ENCODE results near the gene NPPC.

Gene NPPC

DNA sequence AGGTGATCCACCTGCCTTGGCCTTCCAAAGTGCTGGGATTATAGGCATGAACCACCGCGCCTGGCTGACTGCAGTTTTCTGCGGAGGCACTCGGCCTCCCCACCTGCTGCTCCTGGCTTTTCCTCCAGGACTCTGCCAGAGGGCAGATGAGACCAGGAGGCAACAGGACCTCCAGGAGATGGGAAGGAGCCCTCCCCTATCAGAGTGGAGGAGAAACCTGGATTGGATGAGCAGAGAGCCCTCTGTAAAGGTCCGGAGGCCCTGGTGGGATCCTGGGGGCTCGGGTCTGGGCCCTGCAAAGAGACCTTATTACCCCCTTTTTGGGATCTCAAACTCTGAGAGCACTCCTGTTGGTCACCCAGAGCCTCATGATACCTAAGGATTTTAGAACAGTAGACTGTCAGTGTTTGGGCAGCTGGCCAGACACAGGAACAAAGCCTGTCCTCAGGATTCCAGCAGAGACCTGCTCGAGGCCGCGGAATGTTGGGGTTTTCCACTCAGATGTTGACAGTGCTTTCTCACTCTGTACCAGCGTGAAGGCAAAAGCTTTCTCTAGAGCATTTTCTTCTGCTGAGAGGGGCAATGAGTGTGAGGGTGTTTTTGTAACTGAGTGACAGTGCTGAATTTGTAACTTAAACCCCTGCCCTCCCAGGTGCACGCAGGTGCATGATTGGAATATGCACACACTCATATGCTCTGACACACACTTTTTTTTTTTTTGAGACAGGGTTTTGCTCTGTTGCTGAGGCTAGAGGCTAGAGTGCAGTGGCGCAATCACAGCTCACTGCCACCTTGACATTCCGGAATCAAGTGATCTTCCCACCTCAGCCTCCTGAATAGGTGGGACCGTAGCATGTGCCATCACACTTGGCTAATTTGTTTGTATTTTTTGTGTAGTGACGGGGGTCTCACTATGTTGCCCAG lies 48.4 kb downstream of the NPPC start:
- peak; percentile 37; the same call in 1 of the 3 replicates for ATAC-seq
- no peak for TF ChIP-seq ZC3H10 (CRISPR knock-in tag; IDR thresholded peaks at IDR 0.05)
- no peak for TF ChIP-seq BACH2 (CRISPR knock-in tag; IDR thresholded peaks at IDR 0.05; ENCODE audit: borderline replicate concordance)
- TF ChIP-seq OSR1 (CRISPR knock-in tag; IDR thresholded peaks at IDR 0.05) = no peak
- no peak for TF ChIP-seq PPARA (CRISPR knock-in tag; IDR thresholded peaks at IDR 0.05; ENCODE audit: borderline replicate concordance)
- TF ChIP-seq ESRRG (CRISPR knock-in tag; IDR thresholded peaks at IDR 0.05) = no peak
- TF ChIP-seq, protein P1, sequence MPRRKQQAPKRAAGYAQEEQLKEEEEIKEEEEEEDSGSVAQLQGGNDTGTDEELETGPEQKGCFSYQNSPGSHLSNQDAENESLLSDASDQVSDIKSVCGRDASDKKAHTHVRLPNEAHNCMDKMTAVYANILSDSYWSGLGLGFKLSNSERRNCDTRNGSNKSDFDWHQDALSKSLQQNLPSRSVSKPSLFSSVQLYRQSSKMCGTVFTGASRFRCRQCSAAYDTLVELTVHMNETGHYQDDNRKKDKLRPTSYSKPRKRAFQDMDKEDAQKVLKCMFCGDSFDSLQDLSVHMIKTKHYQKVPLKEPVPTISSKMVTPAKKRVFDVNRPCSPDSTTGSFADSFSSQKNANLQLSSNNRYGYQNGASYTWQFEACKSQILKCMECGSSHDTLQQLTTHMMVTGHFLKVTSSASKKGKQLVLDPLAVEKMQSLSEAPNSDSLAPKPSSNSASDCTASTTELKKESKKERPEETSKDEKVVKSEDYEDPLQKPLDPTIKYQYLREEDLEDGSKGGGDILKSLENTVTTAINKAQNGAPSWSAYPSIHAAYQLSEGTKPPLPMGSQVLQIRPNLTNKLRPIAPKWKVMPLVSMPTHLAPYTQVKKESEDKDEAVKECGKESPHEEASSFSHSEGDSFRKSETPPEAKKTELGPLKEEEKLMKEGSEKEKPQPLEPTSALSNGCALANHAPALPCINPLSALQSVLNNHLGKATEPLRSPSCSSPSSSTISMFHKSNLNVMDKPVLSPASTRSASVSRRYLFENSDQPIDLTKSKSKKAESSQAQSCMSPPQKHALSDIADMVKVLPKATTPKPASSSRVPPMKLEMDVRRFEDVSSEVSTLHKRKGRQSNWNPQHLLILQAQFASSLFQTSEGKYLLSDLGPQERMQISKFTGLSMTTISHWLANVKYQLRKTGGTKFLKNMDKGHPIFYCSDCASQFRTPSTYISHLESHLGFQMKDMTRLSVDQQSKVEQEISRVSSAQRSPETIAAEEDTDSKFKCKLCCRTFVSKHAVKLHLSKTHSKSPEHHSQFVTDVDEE (CRISPR knock-in tag; IDR thresholded peaks at IDR 0.05) = no peak
- TF ChIP-seq CSDC2 (CRISPR knock-in tag; IDR thresholded peaks at IDR 0.05) = no peak
- TF ChIP-seq ZFP30 (CRISPR knock-in tag; IDR thresholded peaks at IDR 0.05) = no peak
- no peak for TF ChIP-seq TCF4 (CRISPR knock-in tag; IDR thresholded peaks at IDR 0.05; ENCODE audit: borderline replicate concordance)
- no peak for TF ChIP-seq ZNF70 (CRISPR knock-in tag; IDR thresholded peaks at IDR 0.05)
- no peak for TF ChIP-seq ZNF565 (CRISPR knock-in tag; conservative IDR thresholded peaks at IDR 0.05; ENCODE audit: low read depth)
- TF ChIP-seq, protein P2, sequence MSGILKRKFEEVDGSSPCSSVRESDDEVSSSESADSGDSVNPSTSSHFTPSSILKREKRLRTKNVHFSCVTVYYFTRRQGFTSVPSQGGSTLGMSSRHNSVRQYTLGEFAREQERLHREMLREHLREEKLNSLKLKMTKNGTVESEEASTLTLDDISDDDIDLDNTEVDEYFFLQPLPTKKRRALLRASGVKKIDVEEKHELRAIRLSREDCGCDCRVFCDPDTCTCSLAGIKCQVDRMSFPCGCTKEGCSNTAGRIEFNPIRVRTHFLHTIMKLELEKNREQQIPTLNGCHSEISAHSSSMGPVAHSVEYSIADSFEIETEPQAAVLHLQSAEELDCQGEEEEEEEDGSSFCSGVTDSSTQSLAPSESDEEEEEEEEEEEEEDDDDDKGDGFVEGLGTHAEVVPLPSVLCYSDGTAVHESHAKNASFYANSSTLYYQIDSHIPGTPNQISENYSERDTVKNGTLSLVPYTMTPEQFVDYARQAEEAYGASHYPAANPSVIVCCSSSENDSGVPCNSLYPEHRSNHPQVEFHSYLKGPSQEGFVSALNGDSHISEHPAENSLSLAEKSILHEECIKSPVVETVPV (CRISPR knock-in tag; IDR thresholded peaks at IDR 0.05) = no peak
- no peak for TF ChIP-seq ZFP3 (CRISPR knock-in tag; IDR thresholded peaks at IDR 0.05)
- no peak for TF ChIP-seq GLIS3 (CRISPR knock-in tag; IDR thresholded peaks at IDR 0.05)

DNA sequence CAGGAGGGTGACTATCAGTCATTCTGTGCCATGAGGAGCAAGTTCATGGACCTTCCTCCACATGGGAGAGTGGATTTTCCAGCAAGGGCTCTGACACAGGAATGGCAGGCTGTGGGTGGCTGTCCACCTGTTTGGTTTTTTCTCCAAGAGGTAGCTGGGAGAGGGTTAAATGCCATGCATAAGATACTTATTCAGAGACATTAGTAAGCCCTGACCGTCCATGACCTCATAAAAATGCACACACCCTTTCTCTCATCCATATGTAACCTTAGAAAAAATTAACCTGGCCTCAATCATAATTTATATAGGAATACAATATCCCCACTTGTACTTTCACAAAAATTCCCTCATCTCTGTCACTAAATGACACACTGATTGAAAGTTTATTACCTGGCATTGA lies 51.3 kb downstream of the NPPC start:
- no peak for ATAC-seq

More for the DNA sequence above, 51.3 kb downstream of the NPPC start:
- TF ChIP-seq ZFP3 (CRISPR knock-in tag; IDR thresholded peaks at IDR 0.05) (no peak), ARNTL (CRISPR knock-in tag; IDR thresholded peaks at IDR 0.05; ENCODE audit: borderline replicate concordance, low read depth) (no peak), ESRRG (CRISPR knock-in tag; IDR thresholded peaks at IDR 0.05) (no peak), ZC3H10 (CRISPR knock-in tag; IDR thresholded peaks at IDR 0.05) (no peak), RARB (CRISPR knock-in tag; IDR thresholded peaks at IDR 0.05) (no peak), TOX (CRISPR knock-in tag; IDR thresholded peaks at IDR 0.05; ENCODE audit: borderline replicate concordance) (no peak), BACH2 (CRISPR knock-in tag; IDR thresholded peaks at IDR 0.05; ENCODE audit: borderline replicate concordance) (no peak), TCF4 (CRISPR knock-in tag; IDR thresholded peaks at IDR 0.05; ENCODE audit: borderline replicate concordance) (no peak)
- TF ChIP-seq, protein P3, sequence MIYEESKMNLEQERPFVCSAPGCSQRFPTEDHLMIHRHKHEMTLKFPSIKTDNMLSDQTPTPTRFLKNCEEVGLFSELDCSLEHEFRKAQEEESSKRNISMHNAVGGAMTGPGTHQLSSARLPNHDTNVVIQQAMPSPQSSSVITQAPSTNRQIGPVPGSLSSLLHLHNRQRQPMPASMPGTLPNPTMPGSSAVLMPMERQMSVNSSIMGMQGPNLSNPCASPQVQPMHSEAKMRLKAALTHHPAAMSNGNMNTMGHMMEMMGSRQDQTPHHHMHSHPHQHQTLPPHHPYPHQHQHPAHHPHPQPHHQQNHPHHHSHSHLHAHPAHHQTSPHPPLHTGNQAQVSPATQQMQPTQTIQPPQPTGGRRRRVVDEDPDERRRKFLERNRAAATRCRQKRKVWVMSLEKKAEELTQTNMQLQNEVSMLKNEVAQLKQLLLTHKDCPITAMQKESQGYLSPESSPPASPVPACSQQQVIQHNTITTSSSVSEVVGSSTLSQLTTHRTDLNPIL (CRISPR knock-in tag; IDR thresholded peaks at IDR 0.05; ENCODE audit: low read depth) = no peak
- TF ChIP-seq, protein P2 (CRISPR knock-in tag; IDR thresholded peaks at IDR 0.05) = no peak

Measured in SK-N-SH treated with all-trans-retinoic acid at 6 μM for 48 hours (cell line).